ENCODE data around the gene FNDC5. TPM values are rescaled to one million over a fixed set of nuclear protein-coding genes. Genes with fewer than 3 reads are reported as not detected.

Gene FNDC5
- total RNA-seq, 2 experiments from 2014 or later = not detected

DNA sequence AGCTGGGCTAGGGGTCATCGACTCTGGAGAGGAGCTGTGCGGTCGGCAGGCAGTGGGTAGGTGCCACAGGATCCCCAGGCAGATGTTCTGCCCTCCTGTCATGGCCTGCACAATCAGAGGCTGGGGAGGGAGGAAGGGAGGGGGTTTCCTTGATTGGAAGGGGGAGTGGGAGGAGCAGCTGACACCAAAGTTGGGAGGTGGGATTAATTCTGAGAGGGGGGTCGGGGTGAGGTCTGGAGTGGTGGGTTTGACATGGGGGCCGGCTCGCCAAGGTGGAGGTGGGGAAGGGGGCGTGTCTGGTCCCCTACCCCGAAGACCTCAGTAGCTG is 14.9 kb upstream of the FNDC5 start:
- POLR2A ChIA-PET = no interaction called here
- Mint-ChIP-seq H3K27me3 (peaks cover 76% of the 10 kb centered on the region), H3K36me3 (ENCODE audit: low read depth) (no peaks in the 10 kb centered on the region), H3K27ac (no peak overlapping the region), H3K4me1 (ENCODE audit: low read depth) (no peaks in the 10 kb centered on the region), H3K9me3 (no peaks in the 10 kb centered on the region), H3K4me3 (no peak overlapping the region)
- peaks cover 46 to 80% of the 10 kb centered on the region in 2 experiments for H3K27me3 ChIP-seq (ENCODE audit: control insufficient read depth in 1 of 2, insufficient read depth in 2 of 2, low read length in 2 of 2)
- ATAC-seq (ENCODE audit: poor library complexity) = no peak
- H3K27ac ChIP-seq (ENCODE audit: low read depth in 1 of 2, low read length in 2 of 2) = no peak overlapping the region
- H3K4me1 ChIP-seq (ENCODE audit: insufficient read depth, low read length) = peaks cover 13% of the 10 kb centered on the region
- CTCF ChIA-PET = no interaction called here
- peaks cover 0 to 20% of the 10 kb centered on the region in 2 experiments for H3K9me3 ChIP-seq (ENCODE audit: control insufficient read depth in 1 of 2, insufficient read depth in 1 of 2, low read length in 2 of 2)
- DNase-seq = no peak
- TF ChIP-seq, protein P1, sequence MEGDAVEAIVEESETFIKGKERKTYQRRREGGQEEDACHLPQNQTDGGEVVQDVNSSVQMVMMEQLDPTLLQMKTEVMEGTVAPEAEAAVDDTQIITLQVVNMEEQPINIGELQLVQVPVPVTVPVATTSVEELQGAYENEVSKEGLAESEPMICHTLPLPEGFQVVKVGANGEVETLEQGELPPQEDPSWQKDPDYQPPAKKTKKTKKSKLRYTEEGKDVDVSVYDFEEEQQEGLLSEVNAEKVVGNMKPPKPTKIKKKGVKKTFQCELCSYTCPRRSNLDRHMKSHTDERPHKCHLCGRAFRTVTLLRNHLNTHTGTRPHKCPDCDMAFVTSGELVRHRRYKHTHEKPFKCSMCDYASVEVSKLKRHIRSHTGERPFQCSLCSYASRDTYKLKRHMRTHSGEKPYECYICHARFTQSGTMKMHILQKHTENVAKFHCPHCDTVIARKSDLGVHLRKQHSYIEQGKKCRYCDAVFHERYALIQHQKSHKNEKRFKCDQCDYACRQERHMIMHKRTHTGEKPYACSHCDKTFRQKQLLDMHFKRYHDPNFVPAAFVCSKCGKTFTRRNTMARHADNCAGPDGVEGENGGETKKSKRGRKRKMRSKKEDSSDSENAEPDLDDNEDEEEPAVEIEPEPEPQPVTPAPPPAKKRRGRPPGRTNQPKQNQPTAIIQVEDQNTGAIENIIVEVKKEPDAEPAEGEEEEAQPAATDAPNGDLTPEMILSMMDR (IDR thresholded peaks at IDR 0.05) = no peak
- no peaks in the 10 kb centered on the region for H3K36me3 ChIP-seq (ENCODE audit: insufficient read depth, low read length)
- no peak overlapping the region for H3K4me3 ChIP-seq (ENCODE audit: low read length)
- intact Hi-C loops (cut with DNase I, micrococcal nuclease) = no loop called here

DNA sequence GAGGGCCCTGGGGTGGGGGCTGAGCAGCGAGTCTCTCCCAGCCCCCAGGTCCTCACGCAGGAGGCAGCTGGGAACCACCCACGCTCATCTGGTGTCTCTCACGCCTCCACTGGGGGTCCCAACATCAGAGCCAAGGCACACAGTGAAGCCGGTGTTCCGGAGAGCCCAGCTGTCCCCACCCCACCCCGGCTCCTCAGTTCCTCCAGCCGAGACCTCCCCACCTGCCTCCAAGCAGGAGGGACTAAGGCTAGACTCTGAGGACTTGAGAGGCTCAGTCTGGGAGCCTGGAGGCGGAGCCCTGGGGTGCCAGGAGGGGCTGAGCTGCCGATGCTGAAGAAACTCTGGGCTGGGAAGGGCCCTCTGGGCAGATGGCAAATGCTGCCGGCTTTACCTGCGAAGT is 14.0 kb upstream of the FNDC5 start:
- Histone ChIP-seq H3K4me3 (ENCODE audit: low read length) (no peak overlapping the region), H3K4me1 (ENCODE audit: insufficient read depth, low read length) (peaks cover 13% of the 10 kb centered on the region), H3K36me3 (ENCODE audit: insufficient read depth, low read length) (no peaks in the 10 kb centered on the region), H3K27ac (ENCODE audit: low read depth in 1 of 2, low read length in 2 of 2) (no peak overlapping the region), H3K9me3 (ENCODE audit: control insufficient read depth in 1 of 2, insufficient read depth in 1 of 2, low read length in 2 of 2) (peaks cover 0 to 20% of the 10 kb centered on the region in 2 experiments), H3K27me3 (ENCODE audit: control insufficient read depth in 1 of 2, insufficient read depth in 2 of 2, low read length in 2 of 2) (peaks cover 41 to 71% of the 10 kb centered on the region in 2 experiments)
- POLR2A ChIA-PET = no interaction called here
- Mint-ChIP-seq H3K27me3 (peaks cover 68% of the 10 kb centered on the region), H3K9me3 (no peaks in the 10 kb centered on the region), H3K4me3 (no peak overlapping the region), H3K36me3 (ENCODE audit: low read depth) (no peaks in the 10 kb centered on the region), H3K4me1 (ENCODE audit: low read depth) (no peaks in the 10 kb centered on the region), H3K27ac (no peak overlapping the region)
- TF ChIP-seq, protein P1 (IDR thresholded peaks at IDR 0.05) = no peak
- ATAC-seq (ENCODE audit: poor library complexity) (no peak), DNase-seq (no peak)
- intact Hi-C loops (cut with DNase I, micrococcal nuclease) = no loop called here
- CTCF ChIA-PET = no interaction called here

DNA sequence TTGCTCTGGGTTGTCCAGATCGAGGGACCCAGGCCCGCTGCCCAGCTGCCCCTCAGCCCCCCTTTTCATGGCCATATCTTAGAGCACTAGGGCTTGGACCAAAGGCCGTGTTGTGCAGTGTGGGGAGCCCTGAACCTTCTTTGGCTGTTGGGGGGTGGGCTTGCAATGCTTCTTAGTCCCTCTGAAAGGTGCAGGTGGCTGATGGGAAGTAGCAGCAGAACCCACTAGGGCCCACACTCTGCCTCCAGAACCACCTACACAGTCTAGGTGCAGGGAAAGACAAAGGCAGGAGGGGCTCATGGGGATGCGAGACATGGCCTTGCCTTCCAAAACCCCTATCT is 13.3 kb upstream of the FNDC5 start:
- no peak overlapping the region for H3K4me3 ChIP-seq (ENCODE audit: low read length)
- H3K27me3 ChIP-seq (ENCODE audit: control insufficient read depth in 1 of 2, insufficient read depth in 2 of 2, low read length in 2 of 2) = peaks cover 37 to 64% of the 10 kb centered on the region in 2 experiments
- TF ChIP-seq, protein P1 (IDR thresholded peaks at IDR 0.05) = no peak
- Mint-ChIP-seq H3K27me3 (peaks cover 61% of the 10 kb centered on the region), H3K9me3 (no peaks in the 10 kb centered on the region), H3K27ac (no peak overlapping the region), H3K4me1 (ENCODE audit: low read depth) (no peaks in the 10 kb centered on the region), H3K4me3 (no peak overlapping the region), H3K36me3 (ENCODE audit: low read depth) (no peaks in the 10 kb centered on the region)
- no peak for ATAC-seq (ENCODE audit: poor library complexity)
- intact Hi-C loops (cut with DNase I, micrococcal nuclease) = no loop called here
- POLR2A ChIA-PET = no interaction called here
- no peak for DNase-seq
- CTCF ChIA-PET = no interaction called here
- H3K4me1 ChIP-seq (ENCODE audit: insufficient read depth, low read length) = peaks cover 13% of the 10 kb centered on the region
- H3K9me3 ChIP-seq (ENCODE audit: control insufficient read depth in 1 of 2, insufficient read depth in 1 of 2, low read length in 2 of 2) = peaks cover 0 to 19% of the 10 kb centered on the region in 2 experiments
- no peaks in the 10 kb centered on the region for H3K36me3 ChIP-seq (ENCODE audit: insufficient read depth, low read length)
- no peak overlapping the region for H3K27ac ChIP-seq (ENCODE audit: low read depth in 1 of 2, low read length in 2 of 2)

Data from CD4-positive, alpha-beta T cell (primary cell).